GM21515 (cell line): ENCODE results near the gene GUCY2C.

Experiments
- ATAC-seq: cut with Tn5 transposase; IDR thresholded peaks from one replicate; pipeline ENCODE4 v1.9.1; 2021; ENCODE audit not compliant: unreplicated experiment

The GUCY2C gene

GRCh38 chr12:14576896-14577295 is 119.5 kb downstream of the GUCY2C start:
- no peak for ATAC-seq

GRCh38 chr12:14575585-14575984 is 120.8 kb downstream of the GUCY2C start:
- no peak for ATAC-seq

GRCh38 chr12:14573118-14573517 is 123.3 kb downstream of the GUCY2C start:
- ATAC-seq = no peak

GRCh38 chr12:14572401-14572800 is 124.0 kb downstream of the GUCY2C start:
- ATAC-seq = no peak

GRCh38 chr12:14571779-14572178 is 124.6 kb downstream of the GUCY2C start:
- ATAC-seq = no peak

GRCh38 chr12:14570231-14570630 is 126.2 kb downstream of the GUCY2C start:
- no peak for ATAC-seq

- peak; percentile 52 for ATAC-seq
Measured at GRCh38 chr12:14567351-14568162, 128.8 kb downstream of the GUCY2C start, which contains the start of gene PLBD1. Gene PLBD1 (minus strand): TSS chr12:14567883. CDS start chr12:14567696, 187 bp downstream.

- ATAC-seq = no peak
Measured at GRCh38 chr12:14564336-14564959, 132.0 kb downstream of the GUCY2C start.

GRCh38 chr12:14563046-14563445 is 133.4 kb downstream of the GUCY2C start:
- ATAC-seq = no peak
